COR-L47 (cell line): ENCODE data around the gene THRA.

Experiments used
- DNase-seq: peaks from one replicate; lab custom pipeline; 2025; lab: John Stamatoyannopoulos, UW

The THRA gene

GRCh38 chr17:40064971-40065768 lies 2.4 kb downstream of the THRA start:
- no peak for DNase-seq

GRCh38 chr17:40065769-40066510 lies 3.2 kb downstream of the THRA start:
- no peak for DNase-seq

- DNase-seq = no peak
These were observed 4.9 kb downstream of the THRA start for GRCh38 chr17:40067710-40068109.

GRCh38 chr17:40068129-40068581 lies 5.4 kb downstream of the THRA start:
- DNase-seq = no peak

GRCh38 chr17:40068584-40068916 lies 5.8 kb downstream of the THRA start:
- no peak for DNase-seq

GRCh38 chr17:40068917-40069750 lies 6.4 kb downstream of the THRA start:
- DNase-seq = peak; percentile 65

GRCh38 chr17:40069751-40070708 lies 7.3 kb downstream of the THRA start:
- DNase-seq = peak; percentile 93

- no peak for DNase-seq
These were observed 8.0 kb downstream of the THRA start for GRCh38 chr17:40070709-40071312.

- no peak for DNase-seq
These were observed 8.7 kb downstream of the THRA start for GRCh38 chr17:40071313-40072039.

GRCh38 chr17:40072040-40072734 lies 9.4 kb downstream of the THRA start:
- peak; percentile 96 for DNase-seq

- no peak for DNase-seq
These were observed 10.1 kb downstream of the THRA start for GRCh38 chr17:40072735-40073346.

- DNase-seq = no peak
These were observed 10.8 kb downstream of the THRA start for GRCh38 chr17:40073454-40074174.

- DNase-seq = no peak
These were observed 11.4 kb downstream of the THRA start for GRCh38 chr17:40074175-40074512.

- DNase-seq = no peak
These were observed 12.1 kb downstream of the THRA start for GRCh38 chr17:40074871-40075200.

- peak; percentile 88 for DNase-seq
These were observed 12.6 kb downstream of the THRA start for GRCh38 chr17:40075201-40075941.

- DNase-seq = no peak
These were observed 13.3 kb downstream of the THRA start for GRCh38 chr17:40075942-40076498.

GRCh38 chr17:40076591-40076990 lies 13.8 kb downstream of the THRA start:
- DNase-seq = no peak

GRCh38 chr17:40079545-40079944 lies 16.8 kb downstream of the THRA start:
- no peak for DNase-seq
